Activated T-cell treated with anti-CD3 and anti-CD28 coated beads, Interleukin-2, amount 50 U/mL, for 48 hours (primary cell): Measurements from ENCODE around the gene GAST.

Experiments
- DNase-seq, 2 experiments: peaks; one replicate each; pipeline ENCODE4 v3.0.0-alpha.2; 2020

Gene GAST

DNA sequence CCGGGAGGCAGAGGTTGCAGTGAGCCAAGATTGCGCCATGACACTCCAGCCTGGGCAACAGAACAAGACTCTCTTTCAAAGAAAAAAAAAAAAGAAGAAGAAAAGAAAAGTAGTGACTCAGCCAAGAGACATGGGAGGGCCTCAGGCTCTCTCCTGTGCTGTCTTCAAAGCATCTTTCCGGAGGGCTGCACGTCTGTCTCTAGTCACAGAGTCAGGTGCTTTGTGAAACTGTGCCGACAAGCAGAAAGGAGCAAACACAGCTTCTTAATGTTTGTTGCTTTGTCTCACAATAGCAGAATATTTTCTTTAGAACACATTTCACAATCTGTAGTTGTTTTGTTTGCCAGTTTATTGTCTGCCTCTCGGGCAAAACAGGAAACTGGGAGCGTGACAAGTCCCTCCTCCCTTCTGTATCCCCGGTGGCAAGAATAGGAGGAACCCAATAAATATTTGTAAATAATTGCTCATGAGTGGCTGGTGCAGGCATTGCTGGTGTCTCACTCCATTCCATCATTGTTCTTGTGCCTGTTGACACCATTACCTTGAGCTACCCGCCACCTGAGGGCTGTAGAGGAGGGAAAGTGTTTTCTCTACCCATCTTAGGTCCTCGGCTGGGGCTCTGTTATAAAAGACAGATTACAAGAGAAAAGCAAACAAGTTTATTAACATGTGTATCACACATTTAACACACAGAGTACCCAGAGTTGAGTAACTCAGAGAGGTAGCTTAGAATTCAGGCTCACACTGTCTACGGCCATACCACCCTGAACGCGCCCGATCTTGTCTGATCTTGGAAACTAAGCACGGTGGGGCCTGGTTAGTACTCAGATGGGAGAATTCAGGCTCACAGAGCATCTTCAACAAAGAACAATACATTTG lies 5.5 kb downstream of the GAST start:
- DNase-seq, result no peak

DNA sequence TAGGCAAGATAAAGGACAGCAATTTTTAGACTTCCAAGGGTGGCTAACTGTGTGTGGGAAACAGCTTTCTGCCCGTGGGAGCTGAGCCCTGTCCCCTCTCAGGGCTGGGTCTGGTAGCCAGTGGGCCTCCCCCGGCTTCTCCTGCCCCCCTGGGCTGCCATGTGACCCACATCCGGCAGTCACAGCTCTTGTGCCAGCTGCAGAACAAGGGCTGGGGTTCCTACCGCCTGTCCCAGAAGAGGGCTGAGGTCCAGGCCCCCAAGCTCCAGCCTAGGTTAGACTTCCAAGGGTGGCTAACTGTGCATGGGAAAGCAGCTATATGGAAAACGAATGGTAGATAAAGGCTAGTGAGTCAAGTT lies 6.1 kb downstream of the GAST start:
- no peak for DNase-seq

DNA sequence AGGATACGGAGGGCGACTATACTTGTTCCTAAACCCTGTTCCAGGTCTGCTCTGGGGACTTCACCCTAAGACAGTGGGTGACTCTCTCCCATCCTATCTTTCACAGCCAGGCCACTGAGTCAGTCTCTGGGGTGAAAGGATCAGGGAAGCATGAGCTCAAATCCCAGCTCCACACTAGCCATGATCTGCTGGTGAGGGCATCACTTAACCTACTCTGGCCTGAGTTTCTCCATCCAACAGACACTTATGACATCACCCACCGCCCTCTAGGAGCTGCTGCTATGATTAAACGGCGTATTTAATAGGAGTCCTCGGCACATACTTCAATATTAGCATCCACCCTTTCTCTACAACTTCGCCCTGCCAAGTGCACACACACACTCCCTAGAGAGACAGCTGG lies 10.1 kb downstream of the GAST start:
- no peak for DNase-seq

GRCh38 chr17:41723801-41724475 lies 11.8 kb downstream of the GAST start:
- DNase-seq, result no peak

DNA sequence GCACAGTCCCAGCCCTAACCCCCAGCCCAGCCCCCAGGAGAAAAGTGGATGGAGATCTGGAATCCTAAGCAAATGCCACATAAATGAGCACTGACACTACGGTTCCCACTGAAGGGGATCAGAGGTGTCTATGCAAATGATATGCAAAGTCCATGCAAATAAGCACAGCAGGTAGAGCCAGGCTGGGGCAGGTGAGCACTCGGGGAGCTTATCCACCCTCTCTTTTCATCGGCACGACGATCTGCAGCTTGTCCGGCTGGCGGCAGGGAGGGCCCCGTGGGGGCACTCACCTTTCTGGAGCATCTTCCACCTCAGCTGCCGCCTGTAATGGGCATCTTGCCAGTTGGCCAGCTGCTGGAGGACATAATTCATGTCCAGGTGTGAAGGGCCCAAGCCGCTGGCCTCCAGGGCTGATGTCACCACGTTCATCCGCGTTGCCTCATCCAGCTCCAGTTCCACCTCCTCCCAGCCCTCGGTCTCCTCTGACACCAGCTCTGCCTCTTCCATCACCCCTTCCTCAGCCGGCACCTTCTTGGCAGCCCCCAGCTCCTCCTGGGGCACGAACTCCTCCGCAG lies 12.4 kb downstream of the GAST start:
- no peak for DNase-seq

DNA sequence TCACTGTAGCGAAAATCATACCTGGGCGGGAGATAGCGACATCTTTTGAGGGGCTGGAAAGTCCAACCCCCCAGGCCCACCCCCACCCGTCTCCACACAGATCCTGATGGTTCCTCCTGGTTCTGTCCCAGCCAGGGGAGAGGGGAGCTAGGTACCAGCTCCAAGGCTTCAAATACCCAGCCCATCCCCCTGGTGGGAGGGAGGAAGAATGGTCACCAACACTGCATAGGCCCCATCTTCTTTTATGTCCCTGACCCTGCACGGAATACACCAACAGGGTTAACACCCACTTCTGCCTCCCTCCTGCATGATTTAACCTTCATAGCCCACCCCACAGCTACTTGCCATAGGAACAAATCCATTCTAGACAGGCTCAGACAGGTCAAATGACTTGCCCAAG lies 13.0 kb downstream of the GAST start:
- DNase-seq, result no peak

DNA sequence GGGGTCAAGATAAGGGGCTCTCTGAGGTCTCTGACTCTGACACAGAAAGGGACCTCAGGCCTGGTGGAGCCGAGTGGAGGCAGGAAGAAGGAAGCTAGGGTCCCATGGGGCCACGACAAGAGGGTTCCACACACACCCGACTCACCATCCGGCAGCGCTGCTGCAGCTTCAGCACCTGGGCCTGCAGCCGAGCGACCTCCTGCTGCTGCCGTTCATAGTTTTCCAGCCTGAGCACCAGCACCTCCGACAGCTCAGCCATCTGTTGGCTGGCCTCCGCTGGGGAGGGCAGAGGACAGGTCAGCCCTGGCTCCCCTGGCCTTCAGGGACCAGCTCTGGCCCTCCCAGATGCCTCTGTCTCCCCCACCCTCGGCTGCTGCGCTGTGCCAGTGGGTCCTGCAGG lies 15.9 kb downstream of the GAST start:
- no peak for DNase-seq

GRCh38 chr17:41730479-41730878 lies 18.3 kb downstream of the GAST start:
- no peak for DNase-seq

DNA sequence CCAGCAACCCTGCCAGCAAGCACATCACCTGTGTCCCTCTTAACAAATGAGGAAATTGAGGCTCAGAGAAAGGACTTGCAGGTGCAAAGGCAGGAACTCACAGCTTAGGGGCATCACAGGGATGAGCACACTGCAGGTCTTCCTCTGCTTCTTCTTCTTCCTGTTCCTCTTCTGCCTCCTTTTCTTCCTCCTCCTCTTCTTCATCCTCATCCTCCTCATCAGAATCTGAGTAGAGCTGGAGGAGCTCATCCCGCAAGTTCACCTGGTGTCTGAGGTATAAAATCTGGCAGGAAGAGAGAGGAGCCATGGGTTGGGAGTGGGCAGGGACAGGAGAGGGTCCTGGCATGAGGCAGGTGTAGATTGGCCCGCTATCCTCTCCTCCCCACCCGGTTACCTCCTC lies 19.7 kb downstream of the GAST start:
- no peak for DNase-seq

DNA sequence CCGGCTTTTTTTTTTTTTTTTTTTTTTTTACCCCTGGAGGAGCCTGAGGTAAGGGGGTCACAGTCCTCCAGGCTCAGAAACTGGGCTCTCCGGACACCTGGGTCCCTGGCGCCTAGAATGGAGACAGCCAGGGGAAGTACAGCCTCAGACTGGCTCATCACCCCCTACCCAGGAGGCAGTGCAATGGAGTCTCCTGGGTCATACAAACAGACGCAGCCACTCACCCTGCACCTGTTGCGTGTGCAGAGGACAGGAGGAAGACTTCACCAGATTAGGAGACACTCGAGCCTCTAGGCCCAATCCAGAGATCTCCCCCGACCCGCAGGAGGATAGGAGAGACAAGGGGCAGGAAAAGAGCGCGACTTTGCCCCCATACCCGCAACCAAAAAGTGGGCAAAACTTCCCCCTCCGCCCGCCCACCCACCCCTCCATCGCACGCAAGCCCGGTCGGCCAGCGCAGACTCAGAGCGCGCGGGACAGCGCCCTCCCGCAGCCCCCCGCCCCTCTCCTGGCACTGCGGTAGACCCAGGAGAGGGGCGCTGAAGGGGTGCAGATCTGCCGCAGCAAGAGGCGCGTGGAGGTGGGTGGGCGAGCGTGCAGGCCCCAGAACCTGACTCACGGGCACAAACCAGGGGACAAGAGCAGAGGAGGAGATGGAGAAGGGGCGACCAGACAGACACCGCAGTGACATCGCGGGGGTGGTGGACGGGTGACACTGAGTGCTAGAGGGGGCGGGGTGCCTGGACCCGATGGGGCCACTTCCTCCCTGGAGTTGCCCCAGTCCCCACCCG lies 21.4 kb downstream of the GAST start:
- no peak for DNase-seq

DNA sequence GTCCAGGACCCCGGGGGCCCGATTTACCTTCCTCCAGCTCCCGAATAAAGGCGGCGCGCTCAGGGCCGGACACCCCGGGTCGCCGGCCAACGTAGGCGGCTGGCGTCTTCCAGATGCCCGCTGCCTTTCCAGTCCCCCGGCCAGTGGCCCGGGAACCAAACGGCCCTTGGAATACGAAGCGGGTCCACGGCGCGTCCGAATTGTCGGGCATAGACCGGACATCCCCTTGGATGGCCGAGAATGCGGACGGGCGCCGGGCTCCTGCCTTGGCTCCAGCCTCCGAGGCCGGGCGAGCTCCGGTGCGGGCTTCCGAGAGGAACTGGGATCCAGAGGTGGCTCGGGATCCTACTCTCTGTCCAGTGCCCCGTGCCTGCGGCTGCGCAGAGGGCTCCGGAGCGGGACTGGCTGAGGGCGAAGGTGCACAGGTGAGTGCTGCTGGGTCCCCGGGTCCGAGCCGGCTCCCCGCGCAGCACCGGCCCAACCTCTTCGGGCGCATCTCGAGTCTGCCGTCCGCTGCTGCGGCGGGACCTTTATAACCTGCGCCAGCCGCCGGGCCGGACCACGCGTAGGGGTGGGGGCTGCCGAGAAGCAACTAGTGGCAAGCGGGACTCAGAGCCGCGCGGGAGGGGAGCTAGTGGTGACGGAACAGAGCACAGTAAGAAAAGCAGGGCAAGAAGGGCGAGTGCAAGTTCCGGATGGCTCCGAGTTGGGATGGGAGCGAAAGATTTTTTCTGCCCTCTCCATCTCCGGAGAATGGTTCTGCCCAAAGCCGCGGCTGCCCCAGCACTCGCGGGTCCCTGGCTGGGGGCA lies 22.2 kb downstream of the GAST start, which contains the start of gene HAP1:
Gene HAP1, minus strand, starts transcription at position 505 of the 810 bp plus-strand sequence. Its CDS starts 9 bp downstream, at position 496.
- DNase-seq, result peak; percentile 32 to 48

DNA sequence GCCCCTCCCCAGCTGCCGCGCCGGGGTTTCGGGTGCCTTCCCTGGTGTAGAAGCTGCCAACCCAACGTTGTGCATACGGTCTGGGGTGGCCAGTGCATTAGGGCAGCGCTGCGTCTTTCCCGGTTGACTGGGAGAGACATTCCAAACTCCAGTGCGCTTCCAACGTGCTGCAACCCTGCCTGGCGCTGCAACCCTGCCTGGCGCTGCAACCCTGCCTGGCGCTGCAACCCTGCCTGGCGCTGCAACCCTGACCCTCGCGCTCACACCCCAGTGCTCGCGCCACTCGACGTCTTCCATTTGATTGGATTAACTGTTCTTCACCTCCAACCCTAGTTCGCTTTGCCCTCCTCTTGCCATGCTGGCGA lies 22.8 kb downstream of the GAST start:
- DNase-seq, result no peak

DNA sequence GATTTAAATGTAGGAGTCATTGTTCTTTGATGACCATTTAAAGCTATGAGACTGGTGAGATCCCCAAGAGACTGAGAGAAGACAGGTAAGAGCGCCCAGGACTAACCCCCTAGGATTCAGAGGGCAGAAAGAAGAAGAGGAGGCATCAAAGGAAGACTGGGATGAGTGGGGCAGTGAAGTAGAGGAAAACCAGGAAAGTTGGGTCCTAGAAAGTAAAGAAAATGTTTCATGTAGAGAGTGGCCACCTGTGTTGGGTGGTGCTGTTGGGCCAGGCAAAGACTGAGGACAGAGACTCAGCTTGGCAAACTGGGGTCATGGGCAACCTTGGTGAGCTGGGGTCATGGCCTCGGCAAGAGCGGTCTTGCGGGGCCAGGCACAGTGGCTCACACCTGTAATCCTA lies 23.6 kb downstream of the GAST start:
- DNase-seq, result no peak

GRCh38 chr17:41736983-41737679 lies 25.0 kb downstream of the GAST start:
- DNase-seq, result no peak

- no peak for DNase-seq
Observed at GRCh38 chr17:41737680-41738023, 25.5 kb downstream of the GAST start.

- peak; percentile 88 to 90 for DNase-seq
Observed at GRCh38 chr17:41738077-41738800, 26.1 kb downstream of the GAST start.

- no peak for DNase-seq
Observed at GRCh38 chr17:41738801-41739112, 26.6 kb downstream of the GAST start.

DNA sequence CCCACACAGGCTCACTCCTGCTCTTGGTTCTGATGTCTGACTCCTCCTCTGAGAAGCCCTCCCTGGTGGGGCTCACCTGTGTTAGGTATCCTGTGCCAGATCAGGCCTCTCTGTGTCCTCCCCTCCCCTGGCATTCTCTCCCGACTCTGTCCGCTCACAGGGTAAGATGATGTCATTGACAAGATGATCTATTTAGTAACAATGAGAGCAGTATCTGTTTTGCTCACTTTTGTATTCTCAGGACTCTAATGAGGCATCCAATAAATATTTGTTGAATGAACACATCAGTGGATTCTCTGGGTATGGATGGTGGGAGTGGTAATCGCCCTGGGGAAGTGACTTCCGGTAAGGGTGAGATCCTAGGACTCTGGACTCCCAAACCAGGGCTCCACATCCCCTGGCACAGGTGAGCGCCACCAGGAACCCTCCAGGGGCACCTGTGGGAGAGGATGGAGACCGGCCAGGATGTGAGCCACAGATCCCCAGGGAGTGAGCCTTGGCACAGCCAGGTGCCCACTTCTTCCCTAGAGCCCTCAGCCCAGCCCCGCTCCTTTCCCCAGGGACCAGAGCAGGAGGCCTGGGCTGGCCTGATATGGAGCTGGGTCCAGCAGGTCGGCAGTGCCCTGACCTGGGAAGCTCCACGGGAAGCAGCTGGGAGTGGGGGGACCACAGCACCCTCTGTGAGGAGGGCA lies 27.7 kb downstream of the GAST start:
- DNase-seq, result no peak

DNA sequence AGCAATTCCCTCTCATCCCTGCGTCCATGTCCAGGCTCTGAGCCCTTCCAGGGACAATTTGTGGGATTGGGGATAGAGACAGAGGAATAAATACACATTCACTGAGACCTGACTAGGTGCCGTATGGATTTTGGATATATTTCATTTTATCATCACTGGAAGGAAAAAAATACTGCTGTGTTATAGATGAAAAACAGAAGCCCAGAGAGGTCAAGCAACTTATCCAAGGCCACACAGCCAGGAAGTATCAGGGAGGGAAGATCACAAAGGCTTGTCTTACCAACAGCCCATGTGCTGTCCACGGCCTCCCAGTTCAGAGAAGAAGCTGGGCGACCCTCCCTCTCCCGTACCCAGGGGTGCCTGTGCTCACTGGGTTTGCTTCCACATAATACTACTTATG lies 28.4 kb downstream of the GAST start:
- DNase-seq, result no peak

DNA sequence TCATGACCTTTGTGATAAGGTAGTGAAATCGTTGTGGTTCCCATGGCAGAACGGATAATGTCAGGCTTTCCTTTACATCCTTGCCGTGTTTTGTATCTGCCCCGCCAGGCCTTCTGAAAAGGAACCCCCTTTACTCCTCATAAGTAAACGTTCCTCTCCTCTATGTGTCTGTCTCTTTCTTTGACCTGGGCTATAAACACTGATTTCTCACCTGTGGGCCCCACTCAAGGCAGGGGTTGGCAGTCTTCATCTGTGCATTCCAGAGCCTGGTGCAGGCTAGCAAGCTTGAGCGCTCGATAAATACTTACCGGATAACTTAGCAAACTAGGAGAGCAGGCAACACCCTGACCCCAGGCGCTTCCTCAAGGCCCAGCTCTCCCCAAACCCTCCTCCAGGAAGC lies 29.6 kb downstream of the GAST start:
- no peak for DNase-seq

GRCh38 chr17:41748275-41748674 lies 36.1 kb downstream of the GAST start:
- DNase-seq, result no peak
